ENCODE measurements around the gene SEC14L1.

Gene SEC14L1

DNA sequence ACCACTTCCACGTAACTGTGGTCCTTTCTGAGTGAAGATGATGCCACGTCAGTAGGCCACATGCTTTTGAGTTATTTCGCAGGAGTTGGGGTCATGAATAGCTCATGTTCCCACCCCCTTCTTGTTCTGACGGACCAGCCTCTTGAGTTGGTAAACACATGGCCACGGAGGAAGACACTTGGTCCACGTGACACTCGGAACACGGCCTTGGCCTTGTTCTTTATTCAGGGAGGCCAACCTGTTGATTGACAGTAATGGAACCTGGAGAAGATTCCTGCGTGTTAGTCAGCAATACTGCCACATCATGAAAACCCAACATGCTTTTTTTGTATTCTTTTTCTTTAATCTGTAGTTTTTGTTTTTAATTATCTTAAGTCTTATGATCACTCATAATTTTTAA lies 56.3 kb downstream of the SEC14L1 start:
- DNase-seq, result no peak

DNA sequence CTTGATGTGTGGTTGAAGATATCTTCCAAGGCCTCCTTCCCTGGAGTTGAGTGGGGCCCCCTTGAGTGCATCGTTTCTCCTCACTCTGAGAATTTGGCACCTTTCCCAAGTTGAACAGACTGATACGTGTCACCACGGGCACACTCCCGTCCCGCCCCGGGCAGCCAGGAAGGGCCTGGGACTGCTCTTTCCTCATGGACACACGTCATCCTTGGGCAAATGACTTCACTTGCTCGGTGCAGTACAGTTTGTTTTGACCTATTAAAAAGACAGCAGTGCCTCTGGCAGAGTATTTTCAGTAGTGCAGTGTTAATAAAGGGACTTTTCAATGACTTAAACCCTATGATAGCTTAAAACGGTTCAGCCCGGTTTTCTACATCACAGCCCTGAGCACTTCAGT lies 59.9 kb downstream of the SEC14L1 start:
- no peak for DNase-seq

- no peak for DNase-seq
Measured at GRCh38 chr17:77203436-77203835, 62.7 kb downstream of the SEC14L1 start.

DNA sequence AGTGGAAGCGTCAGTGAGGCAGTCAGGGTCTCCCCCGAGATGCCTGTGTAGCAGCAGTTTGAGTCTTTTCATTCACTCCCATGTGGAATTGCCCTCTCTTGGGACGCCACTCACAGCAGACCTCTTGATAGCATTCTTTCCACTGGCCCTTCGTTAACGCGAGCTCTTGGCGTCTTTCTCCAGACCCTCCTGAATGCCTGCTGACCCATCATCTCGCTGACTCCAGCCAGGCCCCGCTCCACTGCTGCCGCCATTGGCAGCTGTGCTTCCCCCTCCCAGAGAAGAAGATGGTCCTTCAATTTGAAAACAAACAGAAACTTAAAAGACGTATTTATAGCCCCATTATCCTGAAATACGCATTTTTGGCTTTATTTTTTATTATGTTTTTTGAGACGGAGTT lies 63.1 kb downstream of the SEC14L1 start:
- DNase-seq, result no peak

DNA sequence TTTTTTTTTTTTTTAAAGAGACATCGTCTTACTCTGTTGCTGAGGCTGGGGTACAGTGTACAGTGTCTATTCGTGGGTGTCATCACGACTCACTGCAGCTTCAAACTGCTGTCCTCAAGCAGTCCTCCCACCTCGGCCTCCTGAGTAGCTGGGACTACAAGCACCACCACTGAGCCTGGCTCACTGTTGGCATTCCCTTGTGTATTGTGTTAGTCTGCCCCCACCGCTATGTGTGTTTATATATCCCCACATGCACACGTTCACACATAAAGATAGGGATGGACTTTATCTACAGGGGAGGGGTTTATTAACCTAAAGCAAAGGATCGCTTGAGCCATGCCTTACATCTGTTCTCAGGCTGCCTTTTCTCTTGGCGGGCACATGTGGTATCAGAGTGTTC lies 63.8 kb downstream of the SEC14L1 start:
- no peak for DNase-seq

GRCh38 chr17:77205396-77206125 lies 64.8 kb downstream of the SEC14L1 start:
- DNase-seq, result no peak

DNA sequence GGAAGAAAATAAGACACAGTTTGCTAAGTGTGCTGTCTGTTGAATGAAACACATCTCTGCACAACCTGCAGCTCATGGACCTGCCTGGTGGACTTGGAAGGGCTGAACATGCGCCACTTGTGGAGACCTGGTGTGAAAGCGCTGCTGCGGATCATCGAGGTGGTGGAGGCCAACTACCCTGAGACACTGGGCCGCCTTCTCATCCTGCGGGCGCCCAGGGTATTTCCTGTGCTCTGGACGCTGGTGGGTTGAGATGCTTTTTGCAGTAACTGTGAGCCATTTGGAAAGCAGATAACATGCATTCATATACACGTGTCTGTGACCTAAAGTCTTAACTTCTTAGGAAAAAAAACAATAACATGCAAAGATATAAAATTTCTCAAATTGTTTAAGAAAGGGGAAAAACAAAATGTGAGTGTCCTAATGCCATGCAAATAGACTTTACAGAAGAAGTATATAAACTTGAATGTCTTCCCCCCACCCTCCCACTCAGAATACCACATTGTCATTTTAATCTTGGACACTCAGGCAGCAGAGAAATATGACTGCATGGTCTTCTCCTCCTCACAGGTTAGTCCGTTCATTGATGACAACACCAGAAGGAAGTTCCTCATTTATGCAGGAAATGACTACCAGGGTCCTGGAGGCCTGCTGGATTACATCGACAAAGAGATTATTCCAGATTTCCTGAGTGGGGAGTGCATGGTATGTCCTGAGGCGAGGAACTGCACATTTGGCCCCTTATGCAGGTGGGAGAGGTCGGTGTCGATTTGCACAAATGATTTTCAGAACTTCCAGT lies 65.6 kb downstream of the SEC14L1 start:
- peak; percentile 26 for DNase-seq

- DNase-seq, result no peak
Measured at GRCh38 chr17:77207689-77208216, 67.0 kb downstream of the SEC14L1 start.

DNA sequence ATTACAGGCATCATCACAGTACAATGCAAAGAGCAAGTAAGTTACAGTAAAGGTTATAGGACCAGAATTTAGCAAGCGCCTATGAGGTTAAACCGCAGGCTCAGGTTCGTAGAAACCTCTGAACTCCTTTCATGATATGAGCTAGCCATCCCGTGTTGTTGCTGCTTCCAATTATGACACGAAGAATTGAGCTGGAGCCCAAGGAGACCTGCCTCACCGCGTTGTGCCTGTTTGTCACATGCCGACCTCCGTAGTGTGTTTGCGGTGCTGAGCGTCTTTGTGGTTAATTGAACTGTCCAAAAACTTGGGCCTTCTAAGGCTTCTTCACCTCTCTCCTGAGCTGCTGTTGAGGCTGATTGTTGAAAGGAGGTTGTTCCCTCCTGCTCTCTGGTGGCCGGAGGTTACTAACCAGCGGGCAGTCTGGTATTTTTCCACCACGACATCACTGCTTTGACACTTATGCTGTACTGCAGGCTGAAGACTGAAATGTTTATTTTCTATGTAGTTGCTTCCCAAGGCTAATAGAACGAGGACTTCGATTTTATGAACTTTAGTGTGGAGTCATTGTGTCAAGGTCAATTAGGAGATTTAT lies 67.5 kb downstream of the SEC14L1 start:
- peak; percentile 33 for DNase-seq

DNA sequence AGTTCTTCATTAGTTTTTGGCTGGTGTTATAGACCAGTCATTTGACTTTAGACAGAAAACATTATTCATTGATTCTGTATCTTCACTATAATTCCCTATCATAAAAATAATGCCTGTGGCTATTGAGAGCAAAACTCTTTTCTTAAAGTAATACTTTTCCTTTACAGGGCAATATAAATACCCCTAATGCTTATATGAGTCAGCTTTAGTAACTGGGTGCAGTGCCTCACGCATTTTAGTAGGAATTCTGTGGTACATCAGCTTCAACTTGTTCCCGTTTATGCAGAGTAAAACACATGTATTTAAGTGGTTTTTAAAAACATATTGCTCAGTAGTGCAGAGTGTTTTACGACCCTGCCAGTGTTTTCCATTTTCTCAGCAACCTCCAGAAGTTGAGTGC lies 68.1 kb downstream of the SEC14L1 start:
- DNase-seq, result peak; percentile 15

- DNase-seq, result no peak
Measured at GRCh38 chr17:77209330-77209748, 68.6 kb downstream of the SEC14L1 start.

- DNase-seq, result no peak
Measured at GRCh38 chr17:77210331-77210730, 69.6 kb downstream of the SEC14L1 start.

- no peak for DNase-seq
Measured at GRCh38 chr17:77210946-77211541, 70.3 kb downstream of the SEC14L1 start.

- no peak for DNase-seq
Measured at GRCh38 chr17:77211681-77212080, 70.9 kb downstream of the SEC14L1 start.

GRCh38 chr17:77212081-77212832 lies 71.5 kb downstream of the SEC14L1 start:
- no peak for DNase-seq

DNA sequence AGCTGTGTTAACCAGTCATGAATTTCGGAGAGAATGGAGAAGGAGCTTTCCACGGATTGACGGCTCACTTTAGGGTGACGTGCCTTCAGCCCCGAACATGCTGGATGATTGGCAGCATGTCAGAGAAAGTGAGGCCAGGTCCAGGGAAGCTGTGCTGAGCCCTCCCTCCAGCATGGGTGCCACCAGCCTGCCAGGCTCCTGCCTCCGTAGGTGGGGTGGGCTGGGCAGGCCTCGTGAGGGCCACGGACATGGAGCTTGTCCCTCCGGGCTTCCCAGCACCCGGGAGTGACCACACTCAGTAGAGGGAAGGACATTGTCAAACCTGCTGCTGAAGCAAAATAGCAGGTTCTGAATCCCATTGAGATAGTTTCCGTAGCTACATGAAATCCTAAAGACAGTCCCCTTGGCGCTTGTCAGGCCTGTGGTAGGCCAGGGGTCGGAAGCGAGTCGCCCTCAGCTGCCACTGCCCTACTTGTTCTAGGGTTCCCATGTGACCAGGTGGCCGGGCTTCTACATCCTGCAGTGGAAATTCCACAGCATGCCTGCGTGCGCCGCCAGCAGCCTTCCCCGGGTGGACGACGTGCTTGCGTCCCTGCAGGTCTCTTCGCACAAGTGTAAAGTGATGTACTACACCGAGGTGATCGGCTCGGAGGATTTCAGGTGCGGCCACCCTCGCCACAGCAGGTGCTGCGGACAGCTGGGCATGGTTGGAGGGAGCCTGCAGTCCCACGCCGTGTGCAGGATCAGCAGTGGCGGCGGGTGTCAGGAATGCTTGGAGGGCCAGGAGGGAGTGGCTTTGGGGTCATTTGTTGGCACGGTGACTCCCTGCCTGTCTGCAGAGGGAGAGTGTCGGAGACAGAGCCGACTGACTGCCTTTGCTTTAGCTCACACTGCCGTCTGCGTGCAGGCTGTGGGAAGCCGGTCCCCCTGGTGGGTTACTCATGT lies 72.3 kb downstream of the SEC14L1 start:
- DNase-seq, result no peak

DNA sequence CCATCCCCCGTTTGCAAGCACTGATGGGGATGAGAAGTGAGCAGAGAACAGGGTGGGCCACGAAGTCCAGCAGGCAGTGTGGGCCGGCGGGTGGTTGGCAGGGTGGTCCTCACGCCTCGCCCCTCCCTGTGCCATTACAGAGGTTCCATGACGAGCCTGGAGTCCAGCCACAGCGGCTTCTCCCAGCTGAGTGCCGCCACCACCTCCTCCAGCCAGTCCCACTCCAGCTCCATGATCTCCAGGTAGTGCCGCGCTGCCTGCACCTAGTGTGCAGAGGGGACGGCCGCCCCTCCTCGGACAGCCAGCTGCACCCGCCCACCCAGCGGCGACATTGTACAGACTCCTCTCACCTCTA lies 73.0 kb downstream of the SEC14L1 start:
- DNase-seq, result no peak

DNA sequence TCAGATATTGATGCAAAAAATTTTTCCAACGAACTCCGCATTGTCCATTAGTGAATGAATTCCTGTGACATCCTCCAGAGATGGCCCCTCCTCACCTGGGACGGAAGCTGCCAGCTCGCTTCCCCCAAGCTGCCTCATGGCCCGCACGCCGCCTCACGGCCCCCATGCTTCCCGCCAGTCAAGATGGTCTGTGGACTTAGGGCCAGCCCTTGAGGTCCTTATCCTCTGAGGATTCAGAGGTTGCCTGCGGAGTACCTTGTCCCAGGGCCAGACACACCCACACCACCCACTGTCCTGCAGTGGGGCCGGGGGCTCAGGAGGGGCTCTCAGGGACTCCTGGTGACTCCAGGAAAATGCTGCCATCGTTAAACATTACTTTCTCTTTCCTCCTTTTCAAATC lies 73.6 kb downstream of the SEC14L1 start:
- no peak for DNase-seq

DNA sequence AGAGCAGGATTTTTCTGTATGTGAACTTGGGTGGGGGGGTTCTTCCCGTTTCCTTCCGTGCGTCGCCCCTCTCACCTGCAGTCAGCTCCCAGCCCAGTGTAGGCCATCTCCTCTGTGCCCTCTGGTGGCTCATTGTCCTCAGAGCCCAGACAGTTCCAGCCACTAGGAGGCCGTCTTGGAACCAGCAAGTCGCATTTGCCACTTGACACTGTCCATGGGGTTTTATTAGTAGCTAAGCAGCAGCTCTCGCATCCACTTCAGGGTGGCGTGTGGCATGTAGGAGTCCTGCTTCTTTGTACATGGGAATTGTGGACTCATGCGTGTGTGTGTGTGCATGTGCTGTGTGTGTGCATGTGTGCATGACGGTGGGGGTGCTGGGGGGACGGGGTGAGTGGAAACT lies 74.0 kb downstream of the SEC14L1 start:
- DNase-seq, result peak; percentile 35

DNA sequence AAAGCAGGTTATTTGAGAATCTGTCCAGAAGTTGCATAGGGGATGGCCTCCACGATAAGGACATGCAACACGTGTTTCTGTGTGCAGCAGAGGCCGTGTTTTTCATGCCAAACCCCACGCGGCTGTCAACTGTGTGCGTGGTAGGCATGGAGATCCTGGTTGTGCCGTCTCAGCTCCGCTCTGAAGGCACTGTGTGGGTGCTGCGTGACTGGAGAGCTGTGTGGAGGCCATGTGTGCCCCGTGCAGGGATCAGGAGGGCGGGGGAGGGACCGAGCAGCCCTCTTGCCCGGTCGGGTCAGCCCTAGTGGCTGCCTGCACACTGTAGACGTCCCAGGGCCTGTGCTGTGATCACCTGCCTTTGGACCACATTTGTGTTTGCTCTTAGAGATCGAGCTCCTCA lies 74.5 kb downstream of the SEC14L1 start:
- no peak for DNase-seq

DNA sequence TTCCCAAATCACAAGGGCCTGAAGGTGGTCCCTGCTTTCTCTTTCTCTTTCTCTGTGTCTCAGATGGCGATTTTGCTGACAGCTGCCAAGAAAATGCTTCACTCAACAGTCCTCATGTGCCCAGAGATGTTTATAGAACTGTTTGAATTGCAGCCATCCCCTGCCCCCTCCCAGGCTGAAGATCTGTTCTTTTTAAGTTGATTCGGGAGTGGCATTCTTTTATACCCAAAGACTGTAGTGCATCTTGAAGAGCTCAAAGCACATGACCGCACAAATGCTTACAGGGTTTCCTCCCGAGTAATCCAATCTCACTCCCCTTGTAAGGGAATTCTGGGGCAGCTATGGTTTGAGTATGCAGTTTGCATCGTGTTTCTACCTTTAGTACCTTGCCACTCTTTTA lies 75.7 kb downstream of the SEC14L1 start:
- DNase-seq, result no peak

DNA sequence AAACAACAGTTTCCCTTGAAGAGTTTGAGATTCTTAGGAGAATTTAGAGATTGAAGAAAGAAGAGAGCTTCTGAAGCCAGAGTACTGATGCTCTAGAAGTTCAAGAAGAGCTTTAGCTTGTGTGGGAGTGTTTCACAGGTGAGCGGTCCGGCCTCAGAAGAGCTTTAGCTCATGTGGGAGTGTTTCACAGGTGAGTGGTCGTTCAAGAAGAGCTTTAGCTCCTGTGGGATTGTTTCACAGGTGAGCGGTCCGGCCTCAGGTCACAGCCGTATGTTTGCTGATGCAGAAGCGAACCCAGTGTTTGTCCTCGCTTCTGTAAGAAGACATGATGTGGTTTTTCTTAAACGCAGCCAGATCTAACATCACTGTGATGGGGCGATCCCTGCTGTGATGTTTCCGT lies 76.4 kb downstream of the SEC14L1 start:
- DNase-seq, result no peak
